H1 (cell line): Measurements from ENCODE around the gene CUL9. TPM values are rescaled to one million over a fixed set of nuclear protein-coding genes. Genes with fewer than 3 reads are reported as not detected.

Experiments
- CTCF ChIA-PET: fragments of 300-600 bp; sonication (Branson Sonifier 250); formaldehyde crosslinking; loops from one replicate; lab custom pipeline; 2021; ENCODE audit not compliant: partially characterized antibody; lab: Charles Lee
- POLR2A ChIA-PET: fragments of 300-600 bp; sonication (Branson Sonifier 250); formaldehyde crosslinking; loops from one replicate; lab custom pipeline; 2021; ENCODE audit warnings: inconsistent platforms; ENCODE audit not compliant: partially characterized antibody; lab: Charles Lee
- DNase-seq, 2 experiments: peaks; one replicate each; pipeline versions ENCODE4 v3.0.0 to v3.0.0-alpha.2; 2010 to 2022; ENCODE audit warnings: low spot score in 2 of 2, low read depth in 1 of 2, mixed read lengths in 1 of 2
- FAIRE-seq: peaks from 2 replicates; lab custom pipeline; 2011; peaks lifted over from hg19 to GRCh38; lab: Jason Lieb, UNC
- H2AFZ ChIP-seq: 2 replicates; pipeline ENCODE4 v1.8.1; 2012; ENCODE audit warnings: low read length, inconsistent platforms
- H2AK5ac ChIP-seq: 2 replicates; pipeline ENCODE4 v1.6.1; 2013; ENCODE audit warnings: low read depth, low read length
- H2BK120ac ChIP-seq: replicated peaks from 2 replicates; pipeline ENCODE3; 2013; ENCODE audit warnings: low read depth, low read length, inconsistent platforms
- H2BK12ac ChIP-seq: 2 replicates; pipeline ENCODE4 v1.6.1; 2013; ENCODE audit warnings: low read depth, low read length
- H2BK15ac ChIP-seq: 2 replicates; pipeline ENCODE4 v1.6.1; 2013; ENCODE audit warnings: low read length
- H2BK20ac ChIP-seq: 2 replicates; pipeline ENCODE4 v1.6.1; 2013; ENCODE audit warnings: low read length
- H2BK5ac ChIP-seq: 2 replicates; pipeline ENCODE4 v1.6.1; 2013; ENCODE audit warnings: low read depth, low read length
- H3K14ac ChIP-seq: 2 replicates; pipeline ENCODE4 v1.6.1; 2013; ENCODE audit warnings: inconsistent platforms; ENCODE audit not compliant: insufficient read length
- H3K18ac ChIP-seq: 2 replicates; pipeline ENCODE4 v1.6.1; 2013; ENCODE audit warnings: low read length; ENCODE audit errors: extremely low read depth
- H3K23ac ChIP-seq: 2 replicates; pipeline ENCODE4 v1.6.1; 2013; ENCODE audit warnings: inconsistent platforms; ENCODE audit not compliant: insufficient read length
- H3K23me2 ChIP-seq: 2 replicates; pipeline ENCODE4 v1.6.1; 2013; ENCODE audit warnings: low read depth, low read length
- H3K27ac ChIP-seq: 2 replicates; pipeline ENCODE4 v1.6.1; 2011; ENCODE audit warnings: low read depth, low read length, inconsistent platforms
- H3K27me3 ChIP-seq, 4 experiments: replicated peaks in 1 of 4; 1 replicate in 1 of 4; 2 replicates in 3 of 4; pipeline versions ENCODE4 v1.6.1 to v1.8.1; 2011 to 2013; ENCODE audit warnings: low read length in 3 of 4, mild to moderate bottlenecking in 3 of 4, inconsistent platforms in 2 of 4, mixed read lengths in 2 of 4, moderate library complexity in 1 of 4; ENCODE audit not compliant: control insufficient read depth in 3 of 4, insufficient read depth in 3 of 4; ENCODE audit errors: extremely low read depth in 1 of 4
- H3K36me3 ChIP-seq, 4 experiments: 2 replicates each; pipeline versions ENCODE4 v1.6.1 to v1.8.1; 2011 to 2013; ENCODE audit warnings: mild to moderate bottlenecking in 4 of 4, low read length in 3 of 4, moderate library complexity in 2 of 4, control low read depth in 1 of 4, inconsistent platforms in 1 of 4; ENCODE audit not compliant: insufficient read depth in 4 of 4, control insufficient read depth in 2 of 4
- H3K4ac ChIP-seq: replicated peaks from 2 replicates; pipeline ENCODE3; 2013; ENCODE audit warnings: low read length, low read depth, mixed read lengths, inconsistent platforms; ENCODE audit not compliant: insufficient read length
- H3K4me1 ChIP-seq, 4 experiments: replicated peaks in 1 of 4; 1 replicate in 1 of 4; 2 replicates in 3 of 4; pipeline versions ENCODE4 v1.6.1 to v1.8.1; 2011 to 2013; ENCODE audit warnings: low read length in 3 of 4, inconsistent platforms in 2 of 4, mixed read lengths in 1 of 4; ENCODE audit not compliant: insufficient read depth in 4 of 4, control insufficient read depth in 3 of 4
- H3K4me2 ChIP-seq, 2 experiments: 2 replicates each; pipeline versions ENCODE4 v1.6.1 to v1.8.1; 2011 to 2013; ENCODE audit warnings: low read depth in 2 of 2, low read length in 2 of 2, control low read depth in 1 of 2, inconsistent platforms in 1 of 2, mild to moderate bottlenecking in 1 of 2; ENCODE audit not compliant: insufficient read depth in 1 of 2
- H3K4me3 ChIP-seq, 4 experiments: fragments of 200-600, 300-600 bp in 1 of 4; sonication (generic), shearing (Covaris generic), sonication (Bioruptor Twin) in 1 of 4; 2 replicates each; pipeline versions ENCODE4 v1.5.1 to v1.8.1; 2011 to 2016; ENCODE audit warnings: low read length in 4 of 4, low read depth in 3 of 4, control low read depth in 2 of 4, inconsistent platforms in 2 of 4, mild to moderate bottlenecking in 2 of 4, mixed read lengths in 1 of 4, moderate library complexity in 1 of 4; ENCODE audit not compliant: insufficient read depth in 2 of 4; ENCODE audit errors: extremely low read depth in 1 of 4
- H3K56ac ChIP-seq: replicated peaks from 2 replicates; pipeline ENCODE3; 2013; ENCODE audit warnings: low read depth, mild to moderate bottlenecking, mixed read lengths, low read length, inconsistent platforms; ENCODE audit not compliant: insufficient read length
- H3K79me1 ChIP-seq: 2 replicates; pipeline ENCODE4 v1.6.1; 2013; ENCODE audit warnings: low read depth, low read length, control low read depth
- H3K79me2 ChIP-seq, 2 experiments: 2 replicates each; pipeline versions ENCODE4 v1.6.1 to v1.8.1; 2012 to 2013; ENCODE audit warnings: low read length in 2 of 2, mild to moderate bottlenecking in 2 of 2, inconsistent platforms in 1 of 2; ENCODE audit not compliant: insufficient read depth in 2 of 2, control insufficient read depth in 1 of 2
- H3K9ac ChIP-seq, 4 experiments: replicated peaks in 1 of 4; 1 replicate in 1 of 4; 2 replicates in 3 of 4; pipeline versions ENCODE4 v1.6.1 to v1.8.1; 2011 to 2013; ENCODE audit warnings: low read depth in 3 of 4, low read length in 3 of 4, control low read depth in 2 of 4, mild to moderate bottlenecking in 2 of 4, moderate library complexity in 2 of 4, inconsistent platforms in 1 of 4; ENCODE audit errors: extremely low read depth in 1 of 4
- H3K9me3 ChIP-seq, 2 experiments: 2 replicates each; pipeline versions ENCODE4 v1.6.1 to v1.8.1; 2012 to 2013; ENCODE audit warnings: mild to moderate bottlenecking in 2 of 2, moderate library complexity in 2 of 2, control low read depth in 1 of 2, inconsistent platforms in 1 of 2, low read depth in 1 of 2, low read length in 1 of 2, mixed read lengths in 1 of 2; ENCODE audit not compliant: insufficient read depth in 2 of 2
- H4K20me1 ChIP-seq, 2 experiments: replicated peaks in 1 of 2; 2 replicates each; pipeline versions ENCODE3 to v1.8.1; 2011 to 2013; ENCODE audit warnings: inconsistent platforms in 2 of 2, low read length in 2 of 2, mild to moderate bottlenecking in 1 of 2; ENCODE audit not compliant: insufficient read depth in 2 of 2, control insufficient read depth in 1 of 2
- H4K5ac ChIP-seq: 2 replicates; pipeline ENCODE4 v1.6.1; 2013; ENCODE audit warnings: low read length, low read depth, mixed read lengths, inconsistent platforms; ENCODE audit not compliant: insufficient read length
- H4K8ac ChIP-seq: 2 replicates; pipeline ENCODE4 v1.8.0; 2013; ENCODE audit warnings: mild to moderate bottlenecking, moderate library complexity, low read length, inconsistent platforms; ENCODE audit not compliant: insufficient read depth; ENCODE audit errors: extremely low read depth
- H4K91ac ChIP-seq: replicated peaks from 2 replicates; pipeline ENCODE3; 2013; ENCODE audit warnings: low read length, mixed read lengths, inconsistent platforms; ENCODE audit not compliant: insufficient read length
- MAFK ChIP-seq: IDR thresholded peaks from 2 replicates; pipeline ENCODE4 v1.6.1; 2012; ENCODE audit warnings: low read depth, mild to moderate bottlenecking, improper control_type of control experiment, low read length
- NANOG ChIP-seq: IDR thresholded peaks from 2 replicates; pipeline ENCODE4 v1.6.1; 2011; ENCODE audit warnings: low read length, low read depth, mild to moderate bottlenecking, inconsistent platforms; ENCODE audit not compliant: insufficient read depth, poor library complexity, severe bottlenecking
- SIX5 ChIP-seq: IDR thresholded peaks from 2 replicates; pipeline ENCODE4 v1.6.1; 2011; ENCODE audit warnings: mild to moderate bottlenecking, low read depth, low read length
- SP4 ChIP-seq: IDR thresholded peaks from 2 replicates; pipeline ENCODE4 v1.6.1; 2012; ENCODE audit warnings: low read length, inconsistent platforms
- TBP ChIP-seq: IDR thresholded peaks from 2 replicates; pipeline ENCODE4 v1.6.1; 2011; ENCODE audit warnings: low read depth, low read length, improper control_type of control experiment
- WGBS, 2 experiments: shearing (Covaris generic) in 1 of 2; methylation state at CpG; one replicate each; pipeline versions ENCODE4 v1.1.6 to v1.1.7; 2013 to 2015; ENCODE audit warnings: low lambda C conversion rate in 2 of 2, mixed read lengths in 2 of 2, inconsistent platforms in 1 of 2, low coverage in 1 of 2, missing lambda C conversion rate in 1 of 2; ENCODE audit not compliant: insufficient replicate concordance in 2 of 2, insufficient coverage in 1 of 2, insufficient read length in 1 of 2; ENCODE audit errors: extremely low coverage in 1 of 2, missing lambda C conversion rate in 1 of 2; 5-methylcytosine and 5-hydroxymethylcytosine counted together
- polyA plus RNA-seq, 7 experiments: library from polyadenylated mRNA; depleted of rRNA in 3 of 7; stranded (reverse) in 5 of 7; unstranded in 2 of 7; fragments of >200 nt in 5 of 7; fragments of 200-250 nt in 2 of 7; gene quantifications; 1 replicate in 5 of 7; 2 replicates in 1 of 7; 4 replicates in 1 of 7; pipeline versions ENCODE4 v1.2.1 to v1.2.3, GENCODE V29; 2011 to 2013; ENCODE audit warnings: missing spikeins in 2 of 7, mixed read lengths in 2 of 7
- total RNA-seq: library from RNA; stranded (reverse); fragmentation: NEBNext Ultra II Directional; extraction: Animal tissue kit (Norgen Biotek cat#: 25700); gene quantifications from 2 replicates; pipeline ENCODE4 v1.2.1, GENCODE V29; 2021
- TF ChIP-seq, protein P1 (sequence below): IDR thresholded peaks from 2 replicates; pipeline ENCODE4 v1.6.1; 2012; ENCODE audit warnings: inconsistent platforms

The CUL9 gene
- total and polyA plus RNA-seq, 2 of the 8 experiments (the other 6 are each of a cell fraction or from before 2014, with no cell fraction given): 7.7 to 9.8 TPM

DNA sequence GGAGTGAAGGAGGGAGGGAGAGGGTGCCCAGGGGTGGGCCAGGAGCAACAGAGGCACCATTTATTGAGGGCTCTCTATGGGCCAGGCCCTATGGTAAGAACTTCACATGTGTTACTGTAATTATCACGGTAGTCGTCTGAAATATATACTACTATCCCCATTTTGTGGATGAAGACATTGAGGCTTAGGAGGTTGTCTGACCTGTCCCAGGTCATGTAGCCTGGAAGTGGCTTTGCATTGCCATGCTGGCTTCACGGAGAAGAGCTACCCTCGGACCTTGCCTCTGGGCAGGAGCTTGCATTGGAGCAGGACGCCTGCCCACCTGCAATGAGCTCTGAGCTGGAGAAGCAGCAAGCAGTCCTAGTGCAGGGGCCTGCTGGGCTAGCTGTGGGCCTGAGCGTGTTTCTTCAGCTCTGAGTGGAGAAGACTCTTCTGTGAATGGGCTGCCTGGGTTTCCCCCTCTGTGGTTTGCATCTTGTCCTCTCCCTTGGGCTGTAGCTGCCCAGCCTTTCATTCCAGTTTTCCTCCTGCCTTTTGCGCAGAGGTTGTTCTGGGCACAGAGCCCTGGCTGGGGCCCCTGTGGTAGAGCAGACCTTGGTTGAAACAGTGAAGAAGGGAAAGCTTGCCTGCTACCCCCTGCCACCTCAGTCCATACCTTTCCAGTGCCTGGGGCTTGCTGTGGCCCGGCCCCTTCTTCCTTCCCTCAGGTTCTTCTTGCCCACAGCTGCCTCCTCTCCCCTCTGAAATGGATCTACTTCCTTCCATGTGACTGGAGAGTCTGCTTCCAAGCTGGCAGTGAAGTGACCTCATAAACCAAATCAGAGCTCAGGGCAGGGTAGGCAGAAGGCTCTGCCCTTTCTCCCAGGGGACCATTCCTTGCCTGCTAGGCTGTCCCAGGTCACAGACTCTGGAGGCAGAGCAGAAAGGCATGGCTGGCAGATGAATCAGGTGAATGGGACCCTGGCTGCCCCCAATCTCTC, 35.0 kb upstream of the CUL9 start:
- Histone ChIP-seq H4K5ac (no peak overlapping the region), H3K4ac (no peak overlapping the region), H3K27me3 (no peaks in the 10 kb centered on the region), H3K79me1 (no peaks in the 10 kb centered on the region), H3K79me2 (no peaks in the 10 kb centered on the region), H2BK15ac (no peak overlapping the region)
- no peak for TF ChIP-seq SP4
- TF ChIP-seq TBP: no peak
- TF ChIP-seq NANOG: no peak
- no peak for TF ChIP-seq SIX5
- TF ChIP-seq MAFK: no peak
- TF ChIP-seq, protein P1, sequence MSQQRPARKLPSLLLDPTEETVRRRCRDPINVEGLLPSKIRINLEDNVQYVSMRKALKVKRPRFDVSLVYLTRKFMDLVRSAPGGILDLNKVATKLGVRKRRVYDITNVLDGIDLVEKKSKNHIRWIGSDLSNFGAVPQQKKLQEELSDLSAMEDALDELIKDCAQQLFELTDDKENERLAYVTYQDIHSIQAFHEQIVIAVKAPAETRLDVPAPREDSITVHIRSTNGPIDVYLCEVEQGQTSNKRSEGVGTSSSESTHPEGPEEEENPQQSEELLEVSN: no peak
- TF ChIP-seq, all 59 proteins: peak for 0
- Histone ChIP-seq H3K23me2 (no peaks in the 10 kb centered on the region), H3K14ac (no peak overlapping the region), H3K23ac (no peak overlapping the region), H2AK5ac (no peak overlapping the region), H4K8ac (no peak overlapping the region), H4K20me1 (no peaks in the 10 kb centered on the region), H3K36me3 (peaks cover 6 to 15% (median 6%) of the 10 kb centered on the region in 4 experiments; a peak in 5 of 8 replicates), H2BK5ac (no peak overlapping the region), H2BK12ac (no peak overlapping the region), H3K18ac (no peak overlapping the region), H3K4me1 (peaks cover 0 to 6% (median 3%) of the 10 kb centered on the region in 4 experiments; a peak in 3 of 7 replicates), H2AFZ (no peak overlapping the region), H3K4me2 (no peak overlapping the region), H3K9ac (no peak overlapping the region), H3K27ac (no peak overlapping the region), H2BK20ac (no peak overlapping the region), H3K56ac (no peak overlapping the region), H4K91ac (no peak overlapping the region), H3K4me3 (no peak overlapping the region), H3K9me3 (no peaks in the 10 kb centered on the region), H2BK120ac (no peak overlapping the region)
- CTCF ChIA-PET: interaction anchor here (0.6 to 1.9 kb wide), 15 partner anchors 16 to 184 kb away, joined by 3 to 6 read pairs (median 3); partner anchors contain the start of gene DNPH1
- FAIRE-seq (no peak), DNase-seq (no peak)
- 88% methylated on average over 8 of the region's 8 CpGs; no CpG with 5 or more reads in 1 of the 2 experiments for WGBS, 2 experiments
- POLR2A ChIA-PET: interaction anchor here (0.6 to 1.2 kb wide), 4 partner anchors 23 to 167 kb away, joined by 3 to 4 read pairs (median 4); partner anchors contain the start of gene PEX6
